GM12873 (cell line): ENCODE data around the gene PARP9.

Source experiments
- TF ChIP-seq, protein P1 (sequence below): IDR thresholded peaks from 2 replicates; pipeline ENCODE4 v1.5.1; 2012; ENCODE audit warnings: low read depth, mild to moderate bottlenecking, moderate library complexity, low read length, control low read depth; ENCODE audit not compliant: insufficient read depth; ENCODE audit errors: missing control alignments

PARP9 gene

GRCh38 chr3:122510878-122511535 lies 53.1 kb downstream of the PARP9 start:
- TF ChIP-seq, protein P1, sequence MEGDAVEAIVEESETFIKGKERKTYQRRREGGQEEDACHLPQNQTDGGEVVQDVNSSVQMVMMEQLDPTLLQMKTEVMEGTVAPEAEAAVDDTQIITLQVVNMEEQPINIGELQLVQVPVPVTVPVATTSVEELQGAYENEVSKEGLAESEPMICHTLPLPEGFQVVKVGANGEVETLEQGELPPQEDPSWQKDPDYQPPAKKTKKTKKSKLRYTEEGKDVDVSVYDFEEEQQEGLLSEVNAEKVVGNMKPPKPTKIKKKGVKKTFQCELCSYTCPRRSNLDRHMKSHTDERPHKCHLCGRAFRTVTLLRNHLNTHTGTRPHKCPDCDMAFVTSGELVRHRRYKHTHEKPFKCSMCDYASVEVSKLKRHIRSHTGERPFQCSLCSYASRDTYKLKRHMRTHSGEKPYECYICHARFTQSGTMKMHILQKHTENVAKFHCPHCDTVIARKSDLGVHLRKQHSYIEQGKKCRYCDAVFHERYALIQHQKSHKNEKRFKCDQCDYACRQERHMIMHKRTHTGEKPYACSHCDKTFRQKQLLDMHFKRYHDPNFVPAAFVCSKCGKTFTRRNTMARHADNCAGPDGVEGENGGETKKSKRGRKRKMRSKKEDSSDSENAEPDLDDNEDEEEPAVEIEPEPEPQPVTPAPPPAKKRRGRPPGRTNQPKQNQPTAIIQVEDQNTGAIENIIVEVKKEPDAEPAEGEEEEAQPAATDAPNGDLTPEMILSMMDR: no peak

- TF ChIP-seq, protein P1: no peak
Measured at GRCh38 chr3:122508135-122508914, 55.8 kb downstream of the PARP9 start.

- TF ChIP-seq, protein P1: no peak
Measured at GRCh38 chr3:122506450-122506849, 57.6 kb downstream of the PARP9 start.

- TF ChIP-seq, protein P1: no peak
Measured at GRCh38 chr3:122505676-122506075, 58.4 kb downstream of the PARP9 start.

GRCh38 chr3:122502941-122503340 lies 61.2 kb downstream of the PARP9 start:
- TF ChIP-seq, protein P1: no peak

DNA sequence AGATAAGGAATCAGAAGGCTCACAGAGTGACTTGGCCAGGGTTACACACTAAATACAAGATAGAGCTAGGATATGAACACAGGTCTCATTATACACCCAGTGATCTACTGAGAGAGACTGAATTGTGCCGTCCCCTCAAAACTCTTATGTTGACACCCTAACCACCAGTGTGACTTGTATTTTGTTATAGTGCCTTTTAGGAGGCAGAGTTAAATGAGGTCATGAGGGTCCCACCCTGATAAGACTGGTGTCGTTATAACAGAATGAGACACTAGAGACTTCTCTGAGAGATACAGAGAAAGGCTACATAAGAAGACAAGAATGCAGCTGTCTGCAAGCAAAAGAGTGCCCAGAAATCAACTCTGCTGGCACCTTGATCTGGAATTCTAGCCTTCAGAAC lies 62.0 kb downstream of the PARP9 start:
- TF ChIP-seq, protein P1: no peak

GRCh38 chr3:122498152-122498551 lies 65.9 kb downstream of the PARP9 start:
- TF ChIP-seq, protein P1: no peak
